ENCODE measurements around the gene ASB6. TPM values are rescaled to one million over a fixed set of nuclear protein-coding genes. Genes with fewer than 3 reads are reported as not detected.
A peak's percentile ranks its signal among the peaks of the same experiment; 100 is the strongest.

ASB6 gene
- total and polyA plus RNA-seq, 7 donors, result 8.4 to 20.8 (median 9.7) TPM

DNA sequence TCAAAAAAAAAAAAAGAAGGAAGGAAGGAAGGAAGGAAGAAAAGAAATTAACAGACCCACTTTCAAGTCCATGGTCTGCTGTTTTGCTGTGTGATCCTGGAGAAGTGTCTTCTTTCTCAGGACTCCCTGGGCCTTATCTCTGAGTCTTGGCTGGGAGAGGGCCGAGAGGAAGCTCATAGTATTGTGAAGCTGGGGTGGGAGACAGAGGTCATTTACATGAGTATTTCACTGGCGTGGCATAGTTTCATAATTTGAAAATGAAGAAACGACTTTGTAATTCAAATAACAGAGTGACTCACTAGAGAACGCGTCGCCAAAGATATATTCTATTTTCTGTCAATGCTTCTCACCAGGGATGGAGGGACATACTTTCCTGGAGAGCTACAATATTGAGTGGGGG is 18.6 kb downstream of the ASB6 start:
- intact Hi-C loops (cut with DNase I), result no loop called here
- peaks cover 0 to 40% (median 39%) of the 10 kb centered on the region in 4 donors for H3K4me1 ChIP-seq
- no peaks in the 10 kb centered on the region for H3K9me3 ChIP-seq
- DNase-seq, result no peak
- 80 to 83% methylated on average over 6 of the region's 6 CpGs for WGBS, 2 donors
- H3K36me3 ChIP-seq, result no peaks in the 10 kb centered on the region
- no peak overlapping the region for H3K4me3 ChIP-seq
- H3K27me3 ChIP-seq, result no peaks in the 10 kb centered on the region
- no peak for TF ChIP-seq EP300 (IDR thresholded peaks at IDR 0.05)
- TF ChIP-seq CTCF (IDR thresholded peaks at IDR 0.05), result no peak
- no peak for TF ChIP-seq POLR2AphosphoS5 (IDR thresholded peaks at IDR 0.05)
- TF ChIP-seq POLR2A (IDR thresholded peaks at IDR 0.05), result no peak
- H3K27ac ChIP-seq, result no peak overlapping the region

DNA sequence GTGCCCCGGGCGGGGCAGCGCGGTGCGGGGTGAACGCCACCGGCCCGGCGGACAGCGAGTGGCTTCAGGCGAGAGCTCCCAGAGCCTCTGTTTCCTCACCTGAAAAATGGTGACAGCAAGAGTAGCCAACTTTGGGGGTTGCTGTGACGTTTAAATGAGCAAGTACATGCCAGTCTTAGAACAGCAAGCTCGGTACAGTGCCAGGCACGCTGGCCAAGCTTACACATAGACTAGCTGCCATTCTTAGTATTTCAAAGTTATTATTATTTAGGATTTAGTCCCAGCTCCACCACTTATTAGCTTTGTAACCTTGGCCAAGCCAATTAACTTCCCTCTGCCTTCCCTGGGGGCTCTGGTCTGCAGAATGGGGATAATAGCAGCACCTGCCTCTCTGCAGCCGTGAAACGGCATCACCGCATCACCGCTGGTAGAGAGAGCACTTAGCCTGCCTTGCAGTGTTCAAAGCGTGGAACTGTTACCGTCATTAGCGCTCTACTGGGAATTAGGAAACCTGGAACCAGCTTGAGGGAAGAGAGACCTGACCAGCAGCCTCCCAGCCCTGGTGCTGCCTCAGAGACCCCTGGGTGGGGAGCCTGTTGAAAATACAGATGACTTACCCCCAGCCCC is 21.2 kb downstream of the ASB6 start, which contains the start of gene C9orf50:
C9orf50 (minus strand) TSS at position 433 of the 627 bp plus-strand sequence. CDS start 527 bp downstream, outside the sequence.
- Histone ChIP-seq H3K4me3 (peak within 1 kb of the TSS; percentile 20 to 80 (median 54)), H3K4me1 (peaks cover 0 to 25% (median 20%) of the 10 kb centered on the region in 4 donors), H3K27me3 (no peaks in the 10 kb centered on the region), H3K9me3 (no peaks in the 10 kb centered on the region), H3K27ac (peak within 1 kb of the TSS; percentile 33 to 68 (median 48)), H3K36me3 (no peaks in the 10 kb centered on the region)
- 31 to 33% methylated on average over 21 of the region's 21 CpGs for WGBS, 2 donors
- DNase-seq, result no peak
- TF ChIP-seq CTCF (IDR thresholded peaks at IDR 0.05), result no peak
- TF ChIP-seq EP300 (IDR thresholded peaks at IDR 0.05), result no peak
- no peak for TF ChIP-seq POLR2A (IDR thresholded peaks at IDR 0.05)
- TF ChIP-seq POLR2AphosphoS5 (IDR thresholded peaks at IDR 0.05), result no peak
- intact Hi-C loops (cut with DNase I), result loop anchor here (2.0 kb wide), 1 partner anchor 488 kb away; no protein-coding TSS in a partner anchor

- Histone ChIP-seq H3K9me3 (no peaks in the 10 kb centered on the region), H3K4me3 (peak overlapping the region; percentile 20 to 80 (median 54)), H3K36me3 (no peaks in the 10 kb centered on the region), H3K4me1 (peaks cover 0 to 19% (median 14%) of the 10 kb centered on the region in 4 donors), H3K27ac (peak overlapping the region; percentile 33 to 68 (median 48)), H3K27me3 (no peaks in the 10 kb centered on the region)
- TF ChIP-seq EP300 (IDR thresholded peaks at IDR 0.05) (no peak), CTCF (IDR thresholded peaks at IDR 0.05) (no peak), POLR2AphosphoS5 (IDR thresholded peaks at IDR 0.05) (no peak), POLR2A (IDR thresholded peaks at IDR 0.05) (no peak)
- WGBS, 2 donors, result 2 to 3% methylated on average over 82 of the region's 82 CpGs
- intact Hi-C loops (cut with DNase I), result loop anchor here (2.0 kb wide), 1 partner anchor 487 kb away; no protein-coding TSS in a partner anchor
- DNase-seq, result no peak
Observed at GRCh38 chr9:129619787-129620668, 21.9 kb downstream of the ASB6 start.

- Histone ChIP-seq H3K4me1 (peaks cover 0 to 19% (median 14%) of the 10 kb centered on the region in 4 donors), H3K36me3 (no peaks in the 10 kb centered on the region), H3K27ac (no peak overlapping the region), H3K4me3 (no peak overlapping the region), H3K9me3 (no peaks in the 10 kb centered on the region), H3K27me3 (no peaks in the 10 kb centered on the region)
- TF ChIP-seq POLR2A (IDR thresholded peaks at IDR 0.05) (no peak), POLR2AphosphoS5 (IDR thresholded peaks at IDR 0.05) (no peak), EP300 (IDR thresholded peaks at IDR 0.05) (no peak), CTCF (IDR thresholded peaks at IDR 0.05) (no peak)
- DNase-seq, result no peak
- intact Hi-C loops (cut with DNase I), result no loop called here
- 3 to 9% methylated on average over 1 of the region's 1 CpG for WGBS, 2 donors
Observed at GRCh38 chr9:129617167-129617566, 24.8 kb downstream of the ASB6 start.

All from sigmoid colon (tissue), 7 donors.